H1 (cell line): ENCODE results near the gene PAXX. TPM values are rescaled to one million over a fixed set of nuclear protein-coding genes. Genes with fewer than 3 reads are reported as not detected.

ENCODE experiments used
- CTCF ChIA-PET: fragments of 300-600 bp; sonication (Branson Sonifier 250); formaldehyde crosslinking; loops from one replicate; lab custom pipeline; 2021; ENCODE audit not compliant: partially characterized antibody; lab: Charles Lee
- POLR2A ChIA-PET: fragments of 300-600 bp; sonication (Branson Sonifier 250); formaldehyde crosslinking; loops from one replicate; lab custom pipeline; 2021; ENCODE audit warnings: inconsistent platforms; ENCODE audit not compliant: partially characterized antibody; lab: Charles Lee
- DNase-seq, 2 experiments: peaks; one replicate each; pipeline versions ENCODE4 v3.0.0 to v3.0.0-alpha.2; 2010 to 2022; ENCODE audit warnings: low spot score in 2 of 2, low read depth in 1 of 2, mixed read lengths in 1 of 2
- FAIRE-seq: peaks from 2 replicates; lab custom pipeline; 2011; peaks lifted over from hg19 to GRCh38; lab: Jason Lieb, UNC
- H2AFZ ChIP-seq: 2 replicates; pipeline ENCODE4 v1.8.1; 2012; ENCODE audit warnings: low read length, inconsistent platforms
- H2AK5ac ChIP-seq: 2 replicates; pipeline ENCODE4 v1.6.1; 2013; ENCODE audit warnings: low read depth, low read length
- H2BK120ac ChIP-seq: replicated peaks from 2 replicates; pipeline ENCODE3; 2013; ENCODE audit warnings: low read depth, low read length, inconsistent platforms
- H2BK12ac ChIP-seq: 2 replicates; pipeline ENCODE4 v1.6.1; 2013; ENCODE audit warnings: low read depth, low read length
- H2BK15ac ChIP-seq: 2 replicates; pipeline ENCODE4 v1.6.1; 2013; ENCODE audit warnings: low read length
- H2BK20ac ChIP-seq: 2 replicates; pipeline ENCODE4 v1.6.1; 2013; ENCODE audit warnings: low read length
- H2BK5ac ChIP-seq: 2 replicates; pipeline ENCODE4 v1.6.1; 2013; ENCODE audit warnings: low read depth, low read length
- H3K14ac ChIP-seq: 2 replicates; pipeline ENCODE4 v1.6.1; 2013; ENCODE audit warnings: inconsistent platforms; ENCODE audit not compliant: insufficient read length
- H3K18ac ChIP-seq: 2 replicates; pipeline ENCODE4 v1.6.1; 2013; ENCODE audit warnings: low read length; ENCODE audit errors: extremely low read depth
- H3K23ac ChIP-seq: 2 replicates; pipeline ENCODE4 v1.6.1; 2013; ENCODE audit warnings: inconsistent platforms; ENCODE audit not compliant: insufficient read length
- H3K23me2 ChIP-seq: 2 replicates; pipeline ENCODE4 v1.6.1; 2013; ENCODE audit warnings: low read depth, low read length
- H3K27ac ChIP-seq: 2 replicates; pipeline ENCODE4 v1.6.1; 2011; ENCODE audit warnings: low read depth, low read length, inconsistent platforms
- H3K27me3 ChIP-seq, 4 experiments: replicated peaks in 1 of 4; 1 replicate in 1 of 4; 2 replicates in 3 of 4; pipeline versions ENCODE4 v1.6.1 to v1.8.1; 2011 to 2013; ENCODE audit warnings: low read length in 3 of 4, mild to moderate bottlenecking in 3 of 4, inconsistent platforms in 2 of 4, mixed read lengths in 2 of 4, moderate library complexity in 1 of 4; ENCODE audit not compliant: control insufficient read depth in 3 of 4, insufficient read depth in 3 of 4; ENCODE audit errors: extremely low read depth in 1 of 4
- H3K36me3 ChIP-seq, 4 experiments: 2 replicates each; pipeline versions ENCODE4 v1.6.1 to v1.8.1; 2011 to 2013; ENCODE audit warnings: mild to moderate bottlenecking in 4 of 4, low read length in 3 of 4, moderate library complexity in 2 of 4, control low read depth in 1 of 4, inconsistent platforms in 1 of 4; ENCODE audit not compliant: insufficient read depth in 4 of 4, control insufficient read depth in 2 of 4
- H3K4ac ChIP-seq: replicated peaks from 2 replicates; pipeline ENCODE3; 2013; ENCODE audit warnings: low read length, low read depth, mixed read lengths, inconsistent platforms; ENCODE audit not compliant: insufficient read length
- H3K4me1 ChIP-seq, 4 experiments: replicated peaks in 1 of 4; 1 replicate in 1 of 4; 2 replicates in 3 of 4; pipeline versions ENCODE4 v1.6.1 to v1.8.1; 2011 to 2013; ENCODE audit warnings: low read length in 3 of 4, inconsistent platforms in 2 of 4, mixed read lengths in 1 of 4; ENCODE audit not compliant: insufficient read depth in 4 of 4, control insufficient read depth in 3 of 4
- H3K4me2 ChIP-seq, 2 experiments: 2 replicates each; pipeline versions ENCODE4 v1.6.1 to v1.8.1; 2011 to 2013; ENCODE audit warnings: low read depth in 2 of 2, low read length in 2 of 2, control low read depth in 1 of 2, inconsistent platforms in 1 of 2, mild to moderate bottlenecking in 1 of 2; ENCODE audit not compliant: insufficient read depth in 1 of 2
- H3K4me3 ChIP-seq, 4 experiments: fragments of 200-600, 300-600 bp in 1 of 4; sonication (generic), shearing (Covaris generic), sonication (Bioruptor Twin) in 1 of 4; 2 replicates each; pipeline versions ENCODE4 v1.5.1 to v1.8.1; 2011 to 2016; ENCODE audit warnings: low read length in 4 of 4, low read depth in 3 of 4, control low read depth in 2 of 4, inconsistent platforms in 2 of 4, mild to moderate bottlenecking in 2 of 4, mixed read lengths in 1 of 4, moderate library complexity in 1 of 4; ENCODE audit not compliant: insufficient read depth in 2 of 4; ENCODE audit errors: extremely low read depth in 1 of 4
- H3K56ac ChIP-seq: replicated peaks from 2 replicates; pipeline ENCODE3; 2013; ENCODE audit warnings: low read depth, mild to moderate bottlenecking, mixed read lengths, low read length, inconsistent platforms; ENCODE audit not compliant: insufficient read length
- H3K79me1 ChIP-seq: 2 replicates; pipeline ENCODE4 v1.6.1; 2013; ENCODE audit warnings: low read depth, low read length, control low read depth
- H3K79me2 ChIP-seq, 2 experiments: 2 replicates each; pipeline versions ENCODE4 v1.6.1 to v1.8.1; 2012 to 2013; ENCODE audit warnings: low read length in 2 of 2, mild to moderate bottlenecking in 2 of 2, inconsistent platforms in 1 of 2; ENCODE audit not compliant: insufficient read depth in 2 of 2, control insufficient read depth in 1 of 2
- H3K9ac ChIP-seq, 4 experiments: replicated peaks in 1 of 4; 1 replicate in 1 of 4; 2 replicates in 3 of 4; pipeline versions ENCODE4 v1.6.1 to v1.8.1; 2011 to 2013; ENCODE audit warnings: low read depth in 3 of 4, low read length in 3 of 4, control low read depth in 2 of 4, mild to moderate bottlenecking in 2 of 4, moderate library complexity in 2 of 4, inconsistent platforms in 1 of 4; ENCODE audit errors: extremely low read depth in 1 of 4
- H3K9me3 ChIP-seq, 2 experiments: 2 replicates each; pipeline versions ENCODE4 v1.6.1 to v1.8.1; 2012 to 2013; ENCODE audit warnings: mild to moderate bottlenecking in 2 of 2, moderate library complexity in 2 of 2, control low read depth in 1 of 2, inconsistent platforms in 1 of 2, low read depth in 1 of 2, low read length in 1 of 2, mixed read lengths in 1 of 2; ENCODE audit not compliant: insufficient read depth in 2 of 2
- H4K20me1 ChIP-seq, 2 experiments: replicated peaks in 1 of 2; 2 replicates each; pipeline versions ENCODE3 to v1.8.1; 2011 to 2013; ENCODE audit warnings: inconsistent platforms in 2 of 2, low read length in 2 of 2, mild to moderate bottlenecking in 1 of 2; ENCODE audit not compliant: insufficient read depth in 2 of 2, control insufficient read depth in 1 of 2
- H4K5ac ChIP-seq: 2 replicates; pipeline ENCODE4 v1.6.1; 2013; ENCODE audit warnings: low read length, low read depth, mixed read lengths, inconsistent platforms; ENCODE audit not compliant: insufficient read length
- H4K8ac ChIP-seq: 2 replicates; pipeline ENCODE4 v1.8.0; 2013; ENCODE audit warnings: mild to moderate bottlenecking, moderate library complexity, low read length, inconsistent platforms; ENCODE audit not compliant: insufficient read depth; ENCODE audit errors: extremely low read depth
- H4K91ac ChIP-seq: replicated peaks from 2 replicates; pipeline ENCODE3; 2013; ENCODE audit warnings: low read length, mixed read lengths, inconsistent platforms; ENCODE audit not compliant: insufficient read length
- ASH2L ChIP-seq: fragments of 200-600, 300-600 bp; sonication (generic); IDR thresholded peaks from one replicate; pipeline ENCODE4 v1.7.1; 2017; ENCODE audit warnings: low read length
- BACH1 ChIP-seq: IDR thresholded peaks from 2 replicates; pipeline ENCODE4 v1.6.1; 2012; ENCODE audit warnings: low read length, improper control_type of control experiment
- CREB1 ChIP-seq: IDR thresholded peaks from 2 replicates; pipeline ENCODE4 v1.6.1; 2012; ENCODE audit warnings: inconsistent platforms
- HDAC2 ChIP-seq, 2 experiments: fragments of 300-600 bp in 1 of 2; sonication (generic) in 1 of 2; IDR thresholded peaks; 2 replicates each; pipeline ENCODE4 v1.6.1; 2011 to 2012; ENCODE audit warnings: low read depth in 2 of 2, low read length in 2 of 2, mild to moderate bottlenecking in 2 of 2, moderate library complexity in 2 of 2, borderline replicate concordance in 1 of 2, inconsistent platforms in 1 of 2
- HDAC6 ChIP-seq: IDR thresholded peaks from one replicate; pipeline ENCODE4 v1.7.1; 2012; ENCODE audit warnings: low read depth, mild to moderate bottlenecking, inconsistent platforms, low read length, moderate library complexity
- KDM4A ChIP-seq: IDR thresholded peaks from one replicate; pipeline ENCODE4 v1.7.1; 2012; ENCODE audit warnings: low read depth, mild to moderate bottlenecking, moderate library complexity, low read length, inconsistent platforms; ENCODE audit not compliant: severe bottlenecking
- MAFK ChIP-seq: IDR thresholded peaks from 2 replicates; pipeline ENCODE4 v1.6.1; 2012; ENCODE audit warnings: low read depth, mild to moderate bottlenecking, improper control_type of control experiment, low read length
- NANOG ChIP-seq: IDR thresholded peaks from 2 replicates; pipeline ENCODE4 v1.6.1; 2011; ENCODE audit warnings: low read length, low read depth, mild to moderate bottlenecking, inconsistent platforms; ENCODE audit not compliant: insufficient read depth, poor library complexity, severe bottlenecking
- NRF1 ChIP-seq: IDR thresholded peaks from 2 replicates; pipeline ENCODE4 v1.6.1; 2011; ENCODE audit warnings: mild to moderate bottlenecking, low read depth, low read length, improper control_type of control experiment
- RAD21 ChIP-seq, 2 experiments: IDR thresholded peaks in 1 of 2; conservative IDR thresholded peaks in 1 of 2; 2 replicates each; pipeline ENCODE4 v1.6.1; 2011; ENCODE audit warnings: low read depth in 2 of 2, low read length in 2 of 2, improper control_type of control experiment in 1 of 2, inconsistent platforms in 1 of 2, mild to moderate bottlenecking in 1 of 2, moderate library complexity in 1 of 2
- SIRT6 ChIP-seq: IDR thresholded peaks from one replicate; pipeline ENCODE4 v1.7.1; 2012; ENCODE audit warnings: low read length, inconsistent platforms
- TAF1 ChIP-seq: IDR thresholded peaks from 2 replicates; pipeline ENCODE4 v1.6.1; 2011; ENCODE audit warnings: mild to moderate bottlenecking, low read depth, low read length
- TEAD4 ChIP-seq: IDR thresholded peaks from 2 replicates; pipeline ENCODE4 v1.6.1; 2012; ENCODE audit warnings: low read depth, low read length, inconsistent platforms, mixed read lengths
- WGBS, 2 experiments: shearing (Covaris generic) in 1 of 2; methylation state at CpG; one replicate each; pipeline versions ENCODE4 v1.1.6 to v1.1.7; 2013 to 2015; ENCODE audit warnings: low lambda C conversion rate in 2 of 2, mixed read lengths in 2 of 2, inconsistent platforms in 1 of 2, low coverage in 1 of 2, missing lambda C conversion rate in 1 of 2; ENCODE audit not compliant: insufficient replicate concordance in 2 of 2, insufficient coverage in 1 of 2, insufficient read length in 1 of 2; ENCODE audit errors: extremely low coverage in 1 of 2, missing lambda C conversion rate in 1 of 2; 5-methylcytosine and 5-hydroxymethylcytosine counted together
- polyA plus RNA-seq, 7 experiments: library from polyadenylated mRNA; depleted of rRNA in 3 of 7; stranded (reverse) in 5 of 7; unstranded in 2 of 7; fragments of >200 nt in 5 of 7; fragments of 200-250 nt in 2 of 7; gene quantifications; 1 replicate in 5 of 7; 2 replicates in 1 of 7; 4 replicates in 1 of 7; pipeline versions ENCODE4 v1.2.1 to v1.2.3, GENCODE V29; 2011 to 2013; ENCODE audit warnings: missing spikeins in 2 of 7, mixed read lengths in 2 of 7
- total RNA-seq: library from RNA; stranded (reverse); fragmentation: NEBNext Ultra II Directional; extraction: Animal tissue kit (Norgen Biotek cat#: 25700); gene quantifications from 2 replicates; pipeline ENCODE4 v1.2.1, GENCODE V29; 2021
- TF ChIP-seq, protein P1 (sequence below): IDR thresholded peaks from 2 replicates; pipeline ENCODE4 v1.6.1; 2012; ENCODE audit warnings: inconsistent platforms

The PAXX gene
- total and polyA plus RNA-seq, 2 of the 8 experiments (the other 6 are each of a cell fraction or from before 2014, with no cell fraction given), result 43.4 to 45.9 TPM

DNA sequence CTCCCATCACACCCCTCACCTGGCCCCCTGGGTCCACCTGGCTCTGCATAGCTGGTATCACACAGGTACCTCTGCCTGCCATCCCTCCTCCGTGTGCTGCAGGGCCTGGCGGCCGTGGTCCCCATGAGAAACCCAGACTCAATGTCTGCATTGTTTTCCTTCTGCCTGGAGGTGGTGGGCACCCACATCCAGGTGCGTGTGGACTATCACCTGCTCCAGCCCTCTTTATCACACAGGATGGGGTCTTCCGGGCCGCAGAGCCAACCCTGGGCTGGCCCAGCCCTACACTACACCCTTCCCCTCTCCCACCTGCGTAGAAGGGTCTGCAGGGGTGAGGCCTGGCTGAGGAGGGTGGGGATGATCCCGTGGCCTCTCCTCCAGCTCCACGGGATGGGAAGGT is 46.7 kb downstream of the PAXX start:
- FAIRE-seq, result no peak
- Histone ChIP-seq H3K4me1 (peaks cover 0 to 2% (median 0%) of the 10 kb centered on the region in 4 experiments; a peak in 4 of 7 replicates), H3K27me3 (no peaks in the 10 kb centered on the region; a peak in 3 of 7 replicates), H3K79me2 (peaks cover 0 to 3% of the 10 kb centered on the region in 2 experiments; a peak in 1 of 4 replicates), H4K8ac (no peak overlapping the region), H3K79me1 (peaks cover under 1% of the 10 kb centered on the region), H3K23me2 (no peaks in the 10 kb centered on the region), H3K56ac (no peak overlapping the region), H2BK12ac (no peak overlapping the region), H3K4me3 (no peak overlapping the region), H4K5ac (no peak overlapping the region), H2BK15ac (no peak overlapping the region), H3K18ac (no peak overlapping the region), H2AK5ac (no peak overlapping the region), H3K4ac (no peak overlapping the region), H4K91ac (no peak overlapping the region), H2BK120ac (no peak overlapping the region), H4K20me1 (peaks cover 2 to 9% of the 10 kb centered on the region in 2 experiments), H3K4me2 (no peak overlapping the region), H3K14ac (no peak overlapping the region), H3K9ac (no peak overlapping the region), H3K23ac (no peak overlapping the region), H2BK5ac (no peak overlapping the region), H3K27ac (no peak overlapping the region), H3K9me3 (no peaks in the 10 kb centered on the region), H2AFZ (no peak overlapping the region), H2BK20ac (no peak overlapping the region), H3K36me3 (peaks cover 0 to 3% (median 0%) of the 10 kb centered on the region in 4 experiments; a peak in 1 of 8 replicates)
- no peak for DNase-seq
- 83% methylated on average over 9 of the region's 9 CpGs; no CpG with 5 or more reads in 1 of the 2 experiments for WGBS, 2 experiments
- ChIA-PET POLR2A (no interaction called here), CTCF (interaction anchor here (0.6 to 2.1 kb wide), 9 partner anchors 10 to 110 kb away, joined by 3 to 14 read pairs (median 3); partner anchors contain the start of gene ABCA2)
- TF ChIP-seq CREB1 (no peak), RAD21 (IDR thresholded peaks at IDR 0.05 in 1 of 2, conservative IDR thresholded peaks at IDR 0.05 in 1 of 2; ENCODE audit: low read depth in 2 of 2, low read length in 2 of 2) (no peak), KDM4A (no peak), HDAC6 (no peak), MAFK (no peak), NANOG (no peak), HDAC2 (IDR thresholded peaks at IDR 0.05; ENCODE audit: borderline replicate concordance in 1 of 2, low read depth in 2 of 2, low read length in 2 of 2) (no peak), TAF1 (no peak), BACH1 (no peak), NRF1 (no peak), TEAD4 (no peak), SIRT6 (no peak), ASH2L (no peak)
- TF ChIP-seq, protein P1, sequence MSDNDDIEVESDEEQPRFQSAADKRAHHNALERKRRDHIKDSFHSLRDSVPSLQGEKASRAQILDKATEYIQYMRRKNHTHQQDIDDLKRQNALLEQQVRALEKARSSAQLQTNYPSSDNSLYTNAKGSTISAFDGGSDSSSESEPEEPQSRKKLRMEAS, result no peak
